Measurements from ENCODE around the gene LTBP1. TPM values are rescaled to one million over a fixed set of nuclear protein-coding genes. Genes with fewer than 3 reads are reported as not detected.
"Not testable (repeated sequence)": the region's sequence is repeated elsewhere in the genome, so short reads cannot be mapped to it uniquely, and the experiment has no call there.

LTBP1 gene
- total RNA-seq, 2 experiments from 2014 or later = 0.06 TPM; not detected in 1

- ATAC-seq (ENCODE audit: poor library complexity) = no peak
- Mint-ChIP-seq H3K4me3 (no peak overlapping the region), H3K4me1 (ENCODE audit: low read depth) (no peaks in the 10 kb centered on the region), H3K27ac (no peak overlapping the region), H3K36me3 (ENCODE audit: low read depth) (no peaks in the 10 kb centered on the region), H3K27me3 (no peaks in the 10 kb centered on the region), H3K9me3 (no peaks in the 10 kb centered on the region)
- ChIA-PET POLR2A (no interaction called here), CTCF (no interaction called here)
- no peak overlapping the region for H3K27ac ChIP-seq (ENCODE audit: low read depth in 1 of 2, low read length in 2 of 2)
- H3K4me3 ChIP-seq (ENCODE audit: low read length) = no peak overlapping the region
- H3K9me3 ChIP-seq (ENCODE audit: control insufficient read depth in 1 of 2, insufficient read depth in 1 of 2, low read length in 2 of 2) = peaks cover 0 to 8% of the 10 kb centered on the region in 2 experiments
- no peak for TF ChIP-seq CTCF (IDR thresholded peaks at IDR 0.05)
- DNase-seq = no peak
- intact Hi-C loops (cut with DNase I, micrococcal nuclease) = no loop called here
- H3K4me1 ChIP-seq (ENCODE audit: insufficient read depth, low read length) = no peaks in the 10 kb centered on the region
- no peaks in the 10 kb centered on the region for H3K36me3 ChIP-seq (ENCODE audit: insufficient read depth, low read length)
- H3K27me3 ChIP-seq (ENCODE audit: control insufficient read depth in 1 of 2, insufficient read depth in 2 of 2, low read length in 2 of 2) = no peaks in the 10 kb centered on the region
Measured at GRCh38 chr2:33056170-33056569, 109.4 kb downstream of the LTBP1 start.

- POLR2A ChIA-PET; H3K36me3 Mint-ChIP-seq (ENCODE audit: low read depth); H3K4me3 ChIP-seq (ENCODE audit: low read length): not testable (repeated sequence)
Measured at GRCh38 chr2:33057307-33058028, 110.7 kb downstream of the LTBP1 start.

GRCh38 chr2:33058716-33059470 is 112.1 kb downstream of the LTBP1 start:
- H3K9me3 Mint-ChIP-seq = no peaks in the 10 kb centered on the region
- H3K36me3 Mint-ChIP-seq (ENCODE audit: low read depth) = no peaks in the 10 kb centered on the region
- no peak overlapping the region for H3K27ac ChIP-seq (ENCODE audit: low read depth in 1 of 2, low read length in 2 of 2)
- ATAC-seq (ENCODE audit: poor library complexity) (no peak), DNase-seq (no peak)
- no peak for TF ChIP-seq CTCF (IDR thresholded peaks at IDR 0.05)
- ChIA-PET CTCF (no interaction called here), POLR2A (no interaction called here)
- no peak overlapping the region for H3K4me3 ChIP-seq (ENCODE audit: low read length)
- peaks cover 0 to 8% of the 10 kb centered on the region in 2 experiments for H3K9me3 ChIP-seq (ENCODE audit: control insufficient read depth in 1 of 2, insufficient read depth in 1 of 2, low read length in 2 of 2)
- H3K27me3 Mint-ChIP-seq = no peaks in the 10 kb centered on the region
- no peaks in the 10 kb centered on the region for H3K4me1 Mint-ChIP-seq (ENCODE audit: low read depth)
- H3K27ac Mint-ChIP-seq = no peak overlapping the region
- no peaks in the 10 kb centered on the region for H3K27me3 ChIP-seq (ENCODE audit: control insufficient read depth in 1 of 2, insufficient read depth in 2 of 2, low read length in 2 of 2)
- H3K36me3 ChIP-seq (ENCODE audit: insufficient read depth, low read length) = no peaks in the 10 kb centered on the region
- no peaks in the 10 kb centered on the region for H3K4me1 ChIP-seq (ENCODE audit: insufficient read depth, low read length)
- no peak overlapping the region for H3K4me3 Mint-ChIP-seq
- intact Hi-C loops (cut with DNase I, micrococcal nuclease) = no loop called here

More at GRCh38 chr2:33057307-33058028, 110.7 kb downstream of the LTBP1 start:
- H3K9me3 Mint-ChIP-seq; H3K36me3 ChIP-seq (ENCODE audit: insufficient read depth, low read length); H3K4me1 ChIP-seq (ENCODE audit: insufficient read depth, low read length); H3K27me3 ChIP-seq (ENCODE audit: control insufficient read depth in 1 of 2, insufficient read depth in 2 of 2, low read length in 2 of 2); H3K4me3 Mint-ChIP-seq; ATAC-seq (ENCODE audit: poor library complexity); H3K27ac ChIP-seq (ENCODE audit: low read depth in 1 of 2, low read length in 2 of 2); H3K27ac Mint-ChIP-seq; CTCF ChIA-PET; intact Hi-C loops (cut with DNase I, micrococcal nuclease); H3K4me1 Mint-ChIP-seq (ENCODE audit: low read depth); H3K9me3 ChIP-seq (ENCODE audit: control insufficient read depth in 1 of 2, insufficient read depth in 1 of 2, low read length in 2 of 2); H3K27me3 Mint-ChIP-seq; DNase-seq: not testable (repeated sequence)
